Measurements from ENCODE around the gene IST1. TPM values are rescaled to one million over a fixed set of nuclear protein-coding genes. Genes with fewer than 3 reads are reported as not detected.
A peak's percentile ranks its signal among the peaks of the same experiment; 100 is the strongest.
"Not testable (repeated sequence)": the region's sequence is repeated elsewhere in the genome, so short reads cannot be mapped to it uniquely, and the experiment has no call there.

IST1 gene
- 100 to 1,000 TPM in 1 of 3 donors, 10 to 100 TPM in 2; 69.9 to 132 (median 94.0) TPM for polyA plus RNA-seq

GRCh38 chr16:71894921-71895678 is at the start of gene IST1:
IST1 (plus strand) TSS chr16:71895531; CDS start chr16:71915641, 20,110 bp downstream.
- WGBS, 3 donors: 0% methylated on average over 59 to 67 of the region's 67 CpGs
- H3K27ac ChIP-seq (ENCODE audit: low read depth, low read length): peak within 1 kb of the TSS; percentile 90

GRCh38 chr16:71845639-71846430 is 49.5 kb upstream of the IST1 start, which contains the start of gene ATXN1L:
ATXN1L (plus strand) TSS chr16:71845976; CDS start chr16:71849741, 3,765 bp downstream.
- no peak within 1 kb of the TSS for H3K27ac ChIP-seq (ENCODE audit: low read depth, low read length)
- WGBS, 3 donors: 0 to 1% (median 1%) methylated on average over 49 to 62 of the region's 62 CpGs

- 0 to 1% (median 1%) methylated on average over 20 of the region's 20 CpGs for WGBS, 3 donors
- no peak overlapping the region for H3K27ac ChIP-seq (ENCODE audit: low read depth, low read length)
Observed at GRCh38 chr16:71846431-71846830, 48.9 kb upstream of the IST1 start.

- H3K27ac ChIP-seq (ENCODE audit: low read depth, low read length): no peak overlapping the region
- 48 to 70% (median 61%) methylated on average over 3 of the region's 3 CpGs for WGBS, 3 donors
Observed at GRCh38 chr16:71847096-71847495, 48.2 kb upstream of the IST1 start.

GRCh38 chr16:71848622-71849021 is 46.7 kb upstream of the IST1 start:
- 93 to 94% (median 93%) methylated on average over 6 of the region's 6 CpGs for WGBS, 3 donors
- H3K27ac ChIP-seq (ENCODE audit: low read depth, low read length): no peak overlapping the region

GRCh38 chr16:71851746-71852145 is 43.6 kb upstream of the IST1 start:
- no peak overlapping the region for H3K27ac ChIP-seq (ENCODE audit: low read depth, low read length)
- WGBS, 3 donors: 70 to 92% (median 75%) methylated on average over 8 of the region's 8 CpGs

GRCh38 chr16:71852158-71852557 is 43.2 kb upstream of the IST1 start:
- H3K27ac ChIP-seq (ENCODE audit: low read depth, low read length): no peak overlapping the region
- WGBS, 3 donors: 62 to 81% (median 69%) methylated on average over 3 of the region's 3 CpGs

- WGBS, 3 donors: 95 to 100% (median 97%) methylated on average over 4 of the region's 4 CpGs
- H3K27ac ChIP-seq (ENCODE audit: low read depth, low read length): no peak overlapping the region
Observed at GRCh38 chr16:71852561-71852960, 42.8 kb upstream of the IST1 start.

- 44 to 82% (median 75%) methylated on average over 4 of the region's 4 CpGs for WGBS, 3 donors
- no peak overlapping the region for H3K27ac ChIP-seq (ENCODE audit: low read depth, low read length)
Observed at GRCh38 chr16:71853413-71853812, 41.9 kb upstream of the IST1 start.

- WGBS, 3 donors: 74 to 84% (median 76%) methylated on average over 4 of the region's 4 CpGs
- no peak overlapping the region for H3K27ac ChIP-seq (ENCODE audit: low read depth, low read length)
Observed at GRCh38 chr16:71854369-71854948, 40.9 kb upstream of the IST1 start.

GRCh38 chr16:71855937-71856662 is 39.2 kb upstream of the IST1 start:
- 84 to 93% (median 88%) methylated on average over 5 of the region's 5 CpGs for WGBS, 3 donors

GRCh38 chr16:71859762-71860521 is 35.4 kb upstream of the IST1 start:
- H3K27ac ChIP-seq (ENCODE audit: low read depth, low read length): no peak overlapping the region
- WGBS, 3 donors: 94 to 96% (median 95%) methylated on average over 32 of the region's 32 CpGs

More at GRCh38 chr16:71855937-71856662, 39.2 kb upstream of the IST1 start:
- H3K27ac ChIP-seq (ENCODE audit: low read depth, low read length): no peak overlapping the region

- H3K27ac ChIP-seq (ENCODE audit: low read depth, low read length): no peak overlapping the region
- WGBS, 3 donors: 95 to 98% (median 96%) methylated on average over 5 of the region's 5 CpGs
Observed at GRCh38 chr16:71863995-71864394, 31.3 kb upstream of the IST1 start.

- H3K27ac ChIP-seq (ENCODE audit: low read depth, low read length): no peak overlapping the region
- WGBS, 3 donors: 81 to 93% (median 82%) methylated on average over 7 of the region's 7 CpGs
Observed at GRCh38 chr16:71865173-71865863, 30.0 kb upstream of the IST1 start.

GRCh38 chr16:71867175-71867574 is 28.2 kb upstream of the IST1 start:
- not testable (repeated sequence) for H3K27ac ChIP-seq (ENCODE audit: low read depth, low read length)
- WGBS, 3 donors: 92 to 97% (median 93%) methylated on average over 6 of the region's 6 CpGs

GRCh38 chr16:71867939-71868338 is 27.4 kb upstream of the IST1 start:
- no peak overlapping the region for H3K27ac ChIP-seq (ENCODE audit: low read depth, low read length)
- 87 to 99% (median 93%) methylated on average over 3 of the region's 3 CpGs for WGBS, 3 donors

- WGBS, 3 donors: 89 to 95% (median 94%) methylated on average over 1 of the region's 1 CpG
- no peak overlapping the region for H3K27ac ChIP-seq (ENCODE audit: low read depth, low read length)
Observed at GRCh38 chr16:71869089-71869488, 26.2 kb upstream of the IST1 start.
